Psoas muscle (tissue), 8 donors: Measurements from ENCODE around the gene MUTYH. TPM values are rescaled to one million over a fixed set of nuclear protein-coding genes. Genes with fewer than 3 reads are reported as not detected.

Experiments
- ATAC-seq, 4 donors: fragments of 200-7000 bp; cut with Tn5 transposase; one replicate each; pipeline ENCODE4 v1.9.1; 2020; ENCODE audit warnings: moderate library complexity in 3 of 4, mild to moderate bottlenecking in 2 of 4
- DNase-seq, 2 donors: peaks; one replicate each; pipeline ENCODE4 v3.0.0-alpha.2; 2020
- H3K27ac ChIP-seq: fragments of 200-600 bp; one replicate; pipeline ENCODE4 v1.8.0; 2022
- H3K27me3 ChIP-seq, 3 donors: fragments of 200-600 bp in 1 of 3; one replicate each; pipeline versions ENCODE4 v1.6.1 to v1.8.0; 2013 to 2022; ENCODE audit warnings: low read length in 2 of 3, mild to moderate bottlenecking in 2 of 3, moderate library complexity in 1 of 3; ENCODE audit not compliant: insufficient read depth in 3 of 3
- H3K36me3 ChIP-seq, 2 donors: fragments of 200-600 bp in 1 of 2; one replicate each; pipeline versions ENCODE4 v1.6.1 to v1.8.0; 2013 to 2022; ENCODE audit warnings: low read depth in 1 of 2, mild to moderate bottlenecking in 1 of 2, moderate library complexity in 1 of 2; ENCODE audit not compliant: insufficient read depth in 1 of 2
- H3K4me1 ChIP-seq: fragments of 200-600 bp; one replicate; pipeline ENCODE4 v1.8.0; 2022
- H3K4me3 ChIP-seq: fragments of 200-600 bp; one replicate; pipeline ENCODE4 v1.8.0; 2022; ENCODE audit warnings: mild to moderate bottlenecking
- H3K9me3 ChIP-seq: fragments of 200-600 bp; one replicate; pipeline ENCODE4 v1.8.0; 2022
- CTCF ChIP-seq: fragments of 200-600 bp; IDR thresholded peaks from one replicate; pipeline ENCODE4 v1.8.0; 2022; ENCODE audit warnings: antibody characterized with exemption
- WGBS, 3 donors: extraction: QIAGEN DNeasy Blood & Tissue Kit; methylation state at CpG; one replicate each; pipeline versions ENCODE4 v1.1.6 to v1.1.7; 2013; 5-methylcytosine and 5-hydroxymethylcytosine counted together
- intact Hi-C, 2 donors: fragments of 100-400 bp; cut with DNase I; formaldehyde crosslinking; loops; one replicate each; pipeline versions ENCODE4 v1.11.0 to v1.14.2; 2022
- polyA plus RNA-seq, 3 donors: library from polyadenylated mRNA; stranded (reverse); fragments of 200-250 nt; gene quantifications; one replicate each; pipeline ENCODE4 v1.2.3, GENCODE V29; 2013
- total RNA-seq, 4 donors: library from RNA; stranded (reverse); fragmentation: NEBNext Ultra II Directional in 2 of 4; extraction: Animal tissue kit (Norgen Biotek cat#: 25700) in 2 of 4; gene quantifications; one replicate each; pipeline versions ENCODE4 v1.2.1 to v1.2.4, GENCODE V29; 2021 to 2023
- donor health status: healthy with polysubstance abuse.
- donor health status: DM: no; HTN: no; CAD: no; lungs with moderate emphysema.
- donor health status: Bipolar disorder and iron deficiency.
- donor health status: healthy.
- donor health status: DM: yes; HTN: yes; CAD: no.
- donor health status: DM: no; HTN: no; CAD: no.
- donor health status: DM: no; HTN: no; CAD: no.
- donor health status: DM: yes; HTN: yes; CAD: no.

Gene MUTYH
- total and polyA plus RNA-seq, 7 donors, result 7.7 to 16.6 (median 8.4) TPM

- intact Hi-C loops, result no loop called here
- no peak for TF ChIP-seq CTCF
- Histone ChIP-seq H3K4me1 (no peaks in the 10 kb centered on the region), H3K4me3 (no peak overlapping the region), H3K9me3 (no peaks in the 10 kb centered on the region), H3K27ac (no peak overlapping the region), H3K36me3 (no peaks in the 10 kb centered on the region), H3K27me3 (no peaks in the 10 kb centered on the region)
- no peak for DNase-seq
- no peak for ATAC-seq
- 97 to 100% (median 98%) methylated on average over 2 of the region's 2 CpGs for WGBS, 3 donors
Observed at GRCh38 chr1:45381243-45381642, 41.0 kb upstream of the MUTYH start.

- Histone ChIP-seq H3K4me1 (no peaks in the 10 kb centered on the region), H3K36me3 (no peaks in the 10 kb centered on the region), H3K27me3 (no peaks in the 10 kb centered on the region), H3K9me3 (no peaks in the 10 kb centered on the region), H3K27ac (no peak overlapping the region), H3K4me3 (no peak overlapping the region)
- 57 to 67% (median 65%) methylated on average over 1 of the region's 1 CpG for WGBS, 3 donors
- no peak for ATAC-seq
- intact Hi-C loops, result no loop called here
- TF ChIP-seq CTCF, result no peak
- DNase-seq, result no peak
Observed at GRCh38 chr1:45380730-45381129, 40.5 kb upstream of the MUTYH start.

- DNase-seq, result no peak
- no peaks in the 10 kb centered on the region for H3K36me3 ChIP-seq
- H3K27ac ChIP-seq, result no peak overlapping the region
- no peak for TF ChIP-seq CTCF
- WGBS, 3 donors, result 91 to 94% (median 93%) methylated on average over 4 of the region's 4 CpGs
- no peaks in the 10 kb centered on the region for H3K9me3 ChIP-seq
- no peak for ATAC-seq
- intact Hi-C loops, result no loop called here
- no peak overlapping the region for H3K4me3 ChIP-seq
- no peaks in the 10 kb centered on the region for H3K4me1 ChIP-seq
- H3K27me3 ChIP-seq, result no peaks in the 10 kb centered on the region
Observed at GRCh38 chr1:45380125-45380524, 39.9 kb upstream of the MUTYH start.

GRCh38 chr1:45379524-45379923 is 39.3 kb upstream of the MUTYH start:
- WGBS, 3 donors, result 92 to 95% (median 93%) methylated on average over 6 of the region's 6 CpGs
- ATAC-seq, result no peak
- intact Hi-C loops, result no loop called here

More at GRCh38 chr1:45379524-45379923, 39.3 kb upstream of the MUTYH start:
- H3K4me3 ChIP-seq, result no peak overlapping the region
- no peak for DNase-seq
- no peaks in the 10 kb centered on the region for H3K36me3 ChIP-seq
- no peak overlapping the region for H3K27ac ChIP-seq
- no peaks in the 10 kb centered on the region for H3K27me3 ChIP-seq
- H3K9me3 ChIP-seq, result no peaks in the 10 kb centered on the region
- no peak for TF ChIP-seq CTCF
- H3K4me1 ChIP-seq, result no peaks in the 10 kb centered on the region
